ENCODE measurements around the gene STOML1. TPM values are rescaled to one million over a fixed set of nuclear protein-coding genes. Genes with fewer than 3 reads are reported as not detected.
A peak's percentile ranks its signal among the peaks of the same experiment; 100 is the strongest.

STOML1 gene
- total and polyA plus RNA-seq, 2 experiments from 2014 or later = 8.2 to 15.6 TPM

- no peaks in the 10 kb centered on the region for H3K9me3 ChIP-seq (ENCODE audit: low read depth)
- TF ChIP-seq CTCF (IDR thresholded peaks at IDR 0.05; ENCODE audit: low read depth, low read length) = no peak
- H3K27me3 ChIP-seq = no peaks in the 10 kb centered on the region
- H3K4me3 ChIP-seq = no peak overlapping the region
- H3K4me1 ChIP-seq (ENCODE audit: low read depth) = no peaks in the 10 kb centered on the region
- peak overlapping the region; percentile 48 for H3K27ac ChIP-seq
- H3K36me3 ChIP-seq = no peaks in the 10 kb centered on the region
- peak in 1 of 2 donors; percentile 81 for DNase-seq (ENCODE audit: low read depth in 1 of 2, low spot score in 1 of 2)
Measured at GRCh38 chr15:74010929-74011540, 18.9 kb upstream of the STOML1 start.

DNA sequence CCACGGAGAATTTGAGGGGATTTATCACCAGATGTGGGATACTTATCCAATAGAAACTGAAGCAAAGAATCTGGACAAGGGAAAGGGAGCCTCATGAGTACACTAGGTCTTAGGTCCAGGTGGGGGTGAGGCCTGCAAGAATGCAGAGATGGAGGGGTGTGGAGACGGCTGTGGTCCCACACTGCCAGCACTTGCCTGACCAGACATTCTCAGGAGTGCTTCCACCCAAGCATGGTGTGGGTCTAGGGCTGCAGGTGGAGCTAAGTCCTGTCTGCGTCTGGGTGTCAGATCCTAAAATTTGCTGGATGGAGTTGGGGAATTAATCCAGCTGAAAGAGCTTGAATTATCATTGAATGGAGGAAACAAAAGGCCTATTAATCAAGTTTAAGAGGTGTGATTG is 16.8 kb upstream of the STOML1 start:
- no peak for TF ChIP-seq CTCF (IDR thresholded peaks at IDR 0.05; ENCODE audit: low read depth, low read length)
- H3K27me3 ChIP-seq = no peaks in the 10 kb centered on the region
- H3K36me3 ChIP-seq = peaks cover under 1% of the 10 kb centered on the region
- no peak overlapping the region for H3K4me3 ChIP-seq
- DNase-seq (ENCODE audit: low read depth in 1 of 2, low spot score in 1 of 2) = no peak
- no peak overlapping the region for H3K27ac ChIP-seq
- H3K4me1 ChIP-seq (ENCODE audit: low read depth) = no peaks in the 10 kb centered on the region
- H3K9me3 ChIP-seq (ENCODE audit: low read depth) = no peaks in the 10 kb centered on the region

GRCh38 chr15:74007820-74008371 is 15.8 kb upstream of the STOML1 start:
- H3K9me3 ChIP-seq (ENCODE audit: low read depth) = no peaks in the 10 kb centered on the region
- H3K27ac ChIP-seq = no peak overlapping the region
- H3K27me3 ChIP-seq = no peaks in the 10 kb centered on the region
- DNase-seq (ENCODE audit: low read depth in 1 of 2, low spot score in 1 of 2) = no peak
- H3K4me1 ChIP-seq (ENCODE audit: low read depth) = no peaks in the 10 kb centered on the region
- no peak overlapping the region for H3K4me3 ChIP-seq
- no peak for TF ChIP-seq CTCF (IDR thresholded peaks at IDR 0.05; ENCODE audit: low read depth, low read length)
- peaks cover 5% of the 10 kb centered on the region for H3K36me3 ChIP-seq

DNA sequence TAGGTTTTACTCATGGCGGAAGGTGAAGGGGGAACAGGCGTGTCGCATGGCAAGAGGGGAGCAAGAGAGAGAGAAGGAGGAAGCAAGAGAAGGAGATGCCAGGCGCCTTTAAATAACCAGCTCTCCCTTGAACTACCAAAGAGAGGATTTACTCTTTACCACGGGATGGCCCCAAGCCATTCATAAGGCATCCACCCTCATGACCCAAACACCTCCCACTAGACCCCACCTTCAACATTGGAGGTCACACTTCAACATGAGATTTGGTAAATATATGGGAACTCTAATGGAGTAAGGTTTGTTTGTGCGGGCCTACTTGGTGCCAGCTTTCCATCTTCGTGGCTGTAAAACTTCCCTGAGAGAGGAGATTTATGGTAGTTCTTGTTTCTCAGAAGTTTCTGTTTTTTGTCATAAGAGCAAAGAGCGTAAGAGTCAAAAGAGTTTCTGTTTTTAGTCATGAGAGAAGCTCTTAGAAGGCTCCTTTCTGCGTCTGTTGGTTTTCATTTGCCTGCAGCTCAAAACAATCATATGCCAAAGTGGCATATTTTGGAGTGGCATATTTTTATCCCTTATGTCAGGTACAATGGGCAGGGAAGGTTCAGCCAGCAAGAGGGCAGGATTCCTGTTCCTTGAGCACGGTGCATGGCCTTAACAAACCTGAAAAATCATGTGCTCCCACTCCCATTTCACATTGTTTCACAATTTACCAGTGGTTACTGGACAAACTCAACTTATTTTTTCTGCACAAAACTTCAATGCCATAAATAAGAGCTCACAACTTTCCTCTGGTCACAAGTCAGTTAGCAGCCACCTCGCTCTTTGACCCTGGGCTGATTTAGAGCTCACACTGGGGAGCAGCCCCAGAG is 14.9 kb upstream of the STOML1 start:
- Histone ChIP-seq H3K27ac (no peak overlapping the region), H3K4me3 (no peak overlapping the region), H3K36me3 (peaks cover 5% of the 10 kb centered on the region), H3K27me3 (no peaks in the 10 kb centered on the region), H3K9me3 (ENCODE audit: low read depth) (no peaks in the 10 kb centered on the region), H3K4me1 (ENCODE audit: low read depth) (no peaks in the 10 kb centered on the region)
- TF ChIP-seq CTCF (IDR thresholded peaks at IDR 0.05; ENCODE audit: low read depth, low read length) = no peak
- no peak for DNase-seq (ENCODE audit: low read depth in 1 of 2, low spot score in 1 of 2)

DNA sequence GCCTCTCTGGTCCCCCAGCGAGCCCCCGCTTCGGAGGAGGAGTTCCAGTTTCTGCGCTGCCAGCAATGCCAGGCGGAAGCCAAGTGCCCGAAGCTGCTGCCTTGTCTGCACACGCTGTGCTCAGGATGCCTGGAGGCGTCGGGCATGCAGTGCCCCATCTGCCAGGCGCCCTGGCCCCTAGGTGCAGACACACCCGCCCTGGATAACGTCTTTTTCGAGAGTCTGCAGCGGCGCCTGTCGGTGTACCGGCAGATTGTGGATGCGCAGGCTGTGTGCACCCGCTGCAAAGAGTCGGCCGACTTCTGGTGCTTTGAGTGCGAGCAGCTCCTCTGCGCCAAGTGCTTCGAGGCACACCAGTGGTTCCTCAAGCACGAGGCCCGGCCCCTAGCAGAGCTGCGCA is 5.9 kb upstream of the STOML1 start:
- peaks cover 13% of the 10 kb centered on the region for H3K36me3 ChIP-seq
- no peak for TF ChIP-seq CTCF (IDR thresholded peaks at IDR 0.05; ENCODE audit: low read depth, low read length)

More for the DNA sequence above, 5.9 kb upstream of the STOML1 start:
- H3K27ac ChIP-seq = no peak overlapping the region
- DNase-seq (ENCODE audit: low read depth in 1 of 2, low spot score in 1 of 2) = no peak
- no peaks in the 10 kb centered on the region for H3K27me3 ChIP-seq
- H3K9me3 ChIP-seq (ENCODE audit: low read depth) = no peaks in the 10 kb centered on the region
- peaks cover 6% of the 10 kb centered on the region for H3K4me1 ChIP-seq (ENCODE audit: low read depth)
- no peak overlapping the region for H3K4me3 ChIP-seq

Data from cardiac muscle cell (in vitro differentiated cells and primary cell).